ENCODE data around the gene ZNF22.

The ZNF22 gene

DNA sequence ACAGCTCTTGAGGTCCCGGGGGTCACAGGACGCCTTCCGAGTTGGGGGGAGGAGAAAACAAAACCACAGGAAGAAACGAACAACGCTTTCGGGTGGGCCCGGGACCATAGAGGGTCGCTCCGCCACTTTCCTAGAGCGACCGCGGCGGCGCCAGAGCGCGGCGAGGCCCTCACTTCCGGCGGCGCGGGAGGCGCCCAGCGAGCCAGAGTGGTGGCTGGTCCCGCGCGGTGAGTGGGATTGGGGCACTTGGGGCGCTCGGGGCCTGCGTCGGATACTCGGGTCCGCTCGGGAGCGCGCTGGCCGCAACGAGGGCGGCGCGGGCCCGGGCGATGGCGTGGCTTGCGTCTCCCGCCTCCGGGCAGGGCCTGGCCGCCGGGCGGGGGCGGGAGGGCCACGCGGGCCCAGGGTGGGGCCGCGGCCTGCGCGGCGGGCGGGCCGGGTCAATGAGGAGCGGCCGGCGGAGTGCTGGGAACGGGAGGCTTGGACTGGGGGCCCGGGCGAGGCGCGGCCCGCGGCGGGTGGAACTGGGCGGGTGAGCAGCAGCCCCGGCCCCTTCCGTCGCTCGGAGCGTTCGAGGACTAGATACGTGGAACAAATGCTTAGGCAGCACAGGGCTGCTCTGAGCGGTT lies at the start of gene ZNF22:
ZNF22 (plus strand) TSS at position 172 of the 629 bp plus-strand sequence. CDS start 2,446 bp downstream, outside the sequence.
- DNase-seq (ENCODE audit: low spot score) = peak; percentile 61

DNA sequence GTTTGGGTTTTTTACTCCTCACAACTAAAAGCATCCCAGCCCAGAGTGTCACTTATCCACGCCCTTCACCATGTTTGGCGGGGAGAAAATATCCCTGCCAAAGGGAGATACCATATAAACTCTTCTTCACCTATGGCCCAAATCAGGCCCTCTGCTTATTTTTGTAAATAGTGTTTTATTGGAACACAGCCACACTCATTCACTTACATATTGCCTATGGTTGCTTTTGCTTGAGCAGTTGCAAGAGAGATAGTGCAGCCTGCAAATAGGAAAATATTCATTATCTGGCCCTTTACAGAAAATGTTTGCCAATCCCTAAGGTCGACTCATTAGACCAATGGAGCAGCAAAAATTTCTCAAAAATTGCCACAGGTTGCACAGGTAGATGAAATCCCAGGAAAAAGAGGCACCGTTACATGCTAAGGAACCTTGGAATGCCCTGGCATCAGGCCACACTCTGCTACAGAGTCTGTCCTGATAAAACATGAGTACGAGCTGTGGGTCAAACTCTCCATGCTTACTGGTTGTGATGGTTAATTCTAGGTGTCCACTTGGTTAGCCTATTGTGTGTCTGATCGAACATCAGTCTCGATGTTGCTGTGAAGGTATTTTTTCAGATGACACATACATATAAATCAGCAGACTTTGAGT lies 49.0 kb upstream of the ZNF22 start:
- DNase-seq (ENCODE audit: low spot score) = no peak

GRCh38 chr10:44952779-44953231 lies 47.9 kb upstream of the ZNF22 start:
- no peak for DNase-seq (ENCODE audit: low spot score)

GRCh38 chr10:44954042-44954441 lies 46.7 kb upstream of the ZNF22 start:
- DNase-seq (ENCODE audit: low spot score) = no peak

- no peak for DNase-seq (ENCODE audit: low spot score)
Observed at GRCh38 chr10:44954962-44955361, 45.8 kb upstream of the ZNF22 start.

DNA sequence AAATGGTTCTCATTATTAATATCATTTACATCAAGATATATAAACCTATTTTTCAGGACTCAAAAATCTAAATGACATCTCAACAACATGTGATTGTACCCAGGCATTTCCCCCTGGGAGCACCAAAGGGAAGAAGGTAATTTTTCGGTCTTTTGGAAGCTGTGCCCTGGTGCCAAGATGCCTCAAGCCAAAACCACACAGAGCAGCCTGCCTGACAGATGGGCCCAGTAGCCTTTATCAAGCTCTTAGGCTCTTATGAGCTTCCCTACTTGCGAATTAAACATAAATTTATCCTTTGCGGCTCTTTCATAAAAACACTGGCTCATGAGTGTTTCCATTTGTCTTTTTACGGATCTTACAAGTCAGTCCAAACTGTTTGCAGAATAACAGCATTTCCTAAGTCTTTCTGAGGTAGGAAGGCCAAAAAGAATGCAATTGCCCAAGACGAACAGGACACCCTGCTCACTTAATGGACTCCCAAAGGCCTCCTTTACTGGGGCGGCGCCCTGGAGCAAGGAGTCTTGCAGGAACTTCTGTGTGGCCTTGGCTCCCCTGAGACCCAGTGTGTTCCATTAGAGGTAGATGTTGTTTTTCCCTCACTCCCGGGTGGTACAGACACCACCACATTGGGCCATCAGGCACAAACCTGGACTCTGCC lies 45.2 kb upstream of the ZNF22 start:
- DNase-seq (ENCODE audit: low spot score) = no peak

DNA sequence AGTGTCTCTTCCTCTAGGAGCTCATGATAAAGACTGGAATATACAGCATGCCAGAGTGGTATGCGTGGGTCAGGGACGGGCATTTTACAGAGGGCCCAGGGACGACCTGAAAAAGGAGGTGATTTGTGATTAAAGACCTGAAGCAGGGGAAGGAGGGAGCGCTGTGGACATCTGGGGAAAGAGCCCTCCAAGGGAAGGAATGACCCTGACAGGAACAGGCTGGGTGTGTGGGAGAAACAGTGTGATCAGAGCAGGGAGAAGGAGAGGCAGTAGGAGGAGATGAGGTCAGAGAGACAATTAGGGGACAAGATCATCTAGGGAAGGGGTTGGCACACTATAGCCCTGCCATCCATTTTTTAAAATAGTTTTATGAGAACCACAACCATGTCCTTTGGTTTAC lies 44.5 kb upstream of the ZNF22 start:
- DNase-seq (ENCODE audit: low spot score) = no peak

DNA sequence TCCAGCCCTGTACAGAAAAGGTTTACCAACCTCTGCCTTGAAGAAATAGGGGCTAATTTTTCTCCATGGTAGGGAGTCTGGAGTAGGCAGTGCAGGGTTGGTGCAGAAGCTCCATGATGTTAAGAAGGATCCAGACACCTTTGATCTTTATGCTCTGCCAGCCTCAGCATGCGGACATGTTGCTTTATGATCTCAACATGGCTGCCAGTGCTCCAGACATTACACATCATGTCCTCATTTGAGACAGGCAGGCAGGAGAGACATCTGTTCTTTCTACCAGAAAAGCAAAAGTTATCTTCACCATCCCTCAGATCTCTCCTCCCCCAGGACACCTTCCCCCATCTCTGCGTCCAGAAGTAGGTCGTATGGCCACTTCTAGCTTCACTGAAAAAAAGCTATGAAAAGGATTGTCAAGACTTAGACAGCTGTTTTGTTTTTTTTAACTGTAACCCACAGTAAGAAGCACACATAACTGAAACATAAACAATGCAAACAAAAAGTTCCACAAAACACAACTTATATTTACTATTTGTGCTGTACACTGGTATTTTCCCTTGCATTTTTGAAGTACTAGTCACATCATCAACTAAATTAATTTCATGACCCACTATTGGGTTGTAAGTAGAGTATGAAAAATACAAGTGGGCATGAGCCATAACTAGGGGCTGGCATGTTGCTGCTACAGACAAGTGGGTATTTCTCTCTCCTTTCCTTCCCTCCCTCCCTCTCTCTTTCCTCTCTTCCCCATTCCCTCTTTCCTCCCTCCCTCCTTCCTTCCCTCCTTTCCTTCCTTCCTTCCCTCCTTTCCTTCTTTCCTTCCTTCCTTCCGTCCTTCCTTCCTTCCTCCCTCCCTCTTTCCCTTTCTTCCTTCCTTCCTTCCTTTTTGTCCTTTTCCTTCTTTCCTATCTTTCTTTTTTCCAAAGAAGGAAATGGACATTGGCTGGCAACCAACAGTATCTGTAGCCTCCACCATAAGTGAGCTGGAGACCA lies 43.7 kb upstream of the ZNF22 start:
- DNase-seq (ENCODE audit: low spot score) = no peak

GRCh38 chr10:44958196-44958897 lies 42.4 kb upstream of the ZNF22 start:
- no peak for DNase-seq (ENCODE audit: low spot score)

DNA sequence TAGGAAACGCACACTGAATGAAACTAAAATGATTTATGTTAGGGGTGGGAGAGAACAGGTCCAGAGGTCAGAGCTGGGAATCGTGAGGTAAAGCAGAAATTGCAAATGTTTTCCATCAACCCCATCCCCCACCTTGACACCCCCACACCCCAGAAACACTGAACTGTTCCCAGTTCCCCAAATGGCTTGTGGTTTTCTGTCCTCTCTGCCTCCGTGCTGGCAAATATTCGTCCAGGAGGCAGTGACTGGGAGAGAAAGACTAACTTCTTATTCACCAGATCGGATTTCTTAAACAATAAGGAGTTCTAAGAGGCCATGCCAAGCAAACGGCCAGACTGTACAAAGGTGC lies 41.9 kb upstream of the ZNF22 start:
- no peak for DNase-seq (ENCODE audit: low spot score)

DNA sequence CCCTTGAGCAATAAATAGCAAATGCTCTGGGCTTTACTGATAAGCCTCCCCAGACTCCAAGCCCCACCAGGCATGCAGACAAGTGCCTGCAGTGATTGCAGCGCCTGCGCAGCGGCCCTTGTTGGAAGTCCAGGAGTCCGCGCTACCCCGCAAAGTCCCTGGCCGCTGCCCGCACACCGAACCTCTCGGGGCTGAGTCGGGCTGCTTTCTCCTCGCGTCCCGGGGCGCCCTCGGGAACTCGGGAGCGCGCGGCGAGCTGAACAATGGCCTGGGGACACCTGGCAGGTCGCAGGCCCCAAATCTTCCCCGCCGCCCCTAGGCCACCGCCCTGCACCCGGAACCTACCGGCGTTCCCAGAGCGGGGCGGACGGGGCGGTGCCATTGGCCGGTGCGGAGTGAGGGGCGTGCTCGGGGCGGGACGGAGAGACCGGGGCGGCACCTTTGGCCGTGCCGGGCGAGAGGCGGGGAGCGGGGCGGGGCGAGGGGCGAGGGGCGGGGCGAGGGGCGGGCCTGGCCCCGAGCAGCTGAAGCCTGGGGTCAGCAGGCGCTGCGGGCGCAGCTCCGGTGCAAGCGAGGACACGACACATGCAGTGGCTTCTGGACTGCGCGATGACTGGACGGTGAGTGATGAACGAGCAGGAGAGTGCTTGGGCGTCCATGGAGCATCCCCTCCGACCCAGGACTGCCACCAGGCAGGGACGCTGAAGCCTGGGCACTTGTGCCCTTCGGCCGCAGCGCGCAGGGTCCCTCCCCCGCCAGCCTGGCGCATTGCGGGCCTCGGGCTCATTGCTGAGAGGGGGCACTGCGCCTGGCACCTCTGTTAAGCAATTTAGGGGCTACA lies 41.3 kb upstream of the ZNF22 start, which contains the start of gene RASSF4:
RASSF4 (plus strand) TSS at position 556 of the 841 bp plus-strand sequence. CDS start 10,401 bp downstream, outside the sequence.
- DNase-seq (ENCODE audit: low spot score) = peak; percentile 93

DNA sequence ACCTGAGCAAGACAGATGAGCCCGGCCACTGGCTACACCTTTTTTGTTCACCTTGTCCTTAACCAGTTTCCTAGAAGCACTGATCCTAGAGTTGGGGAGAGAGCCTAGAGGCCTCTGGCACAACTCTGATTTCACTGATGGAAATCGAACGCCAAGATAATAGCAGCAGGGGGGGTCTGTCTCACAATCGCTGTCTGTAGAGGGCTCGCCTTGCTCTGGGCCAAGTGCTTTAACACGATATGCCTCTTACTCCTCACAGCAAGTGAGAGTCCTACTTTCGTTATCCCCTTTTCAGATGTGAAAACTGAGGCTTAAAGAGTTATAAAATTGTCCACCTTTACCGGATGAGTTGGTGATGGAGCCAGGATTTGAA lies 40.6 kb upstream of the ZNF22 start:
- no peak for DNase-seq (ENCODE audit: low spot score)

DNA sequence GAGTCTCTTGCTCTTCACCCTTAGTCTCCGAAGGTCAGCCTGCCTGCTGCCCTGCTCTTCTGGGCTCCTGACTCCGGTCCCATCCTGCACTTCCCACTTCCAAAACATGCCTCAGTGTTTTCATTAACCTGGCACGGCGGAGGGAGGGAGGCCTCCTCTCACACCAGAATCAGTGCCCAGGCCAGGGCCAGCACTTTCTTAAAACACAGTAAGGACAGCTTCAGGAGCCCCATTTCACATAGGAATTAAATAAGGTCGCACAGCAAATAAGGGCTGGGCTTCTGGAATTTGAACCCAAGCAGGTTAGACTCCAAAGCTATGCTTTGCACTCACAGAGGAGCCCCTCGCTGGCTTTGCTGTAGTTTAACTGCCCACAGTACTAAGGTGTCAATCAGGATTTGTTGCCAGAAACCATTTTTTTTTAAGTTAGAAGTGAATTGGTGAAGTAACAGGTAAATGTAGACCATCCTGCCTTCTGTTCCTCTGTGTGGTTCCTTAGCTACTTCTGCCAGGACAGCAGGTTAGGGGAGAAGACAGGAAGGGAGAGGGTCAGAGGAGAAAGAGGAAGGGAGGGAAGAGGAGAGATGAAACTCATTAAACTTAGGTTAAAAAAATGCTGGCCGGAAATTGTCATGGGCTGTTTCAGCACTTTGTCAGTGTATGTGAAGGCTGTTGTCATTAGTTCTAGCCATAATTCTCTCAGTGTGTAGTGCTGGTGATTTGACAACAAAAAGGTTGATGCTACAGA lies 40.1 kb upstream of the ZNF22 start:
- no peak for DNase-seq (ENCODE audit: low spot score)

DNA sequence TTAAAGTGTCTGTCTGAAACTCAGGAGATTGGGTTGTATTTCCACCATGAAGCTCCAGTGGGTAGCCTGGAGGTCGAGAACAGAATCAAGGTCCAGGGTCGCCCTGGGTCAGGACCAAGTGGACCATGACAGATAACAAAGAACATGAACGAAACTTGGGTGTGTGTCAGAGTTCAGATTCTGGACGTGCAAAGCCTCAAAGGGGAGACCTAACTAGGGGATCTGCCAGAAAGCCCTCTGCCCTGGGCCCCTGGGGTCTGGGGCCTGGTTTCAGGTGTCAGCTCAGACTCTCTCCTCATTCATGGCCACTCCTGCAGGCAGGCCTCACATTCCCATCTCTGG lies 39.5 kb upstream of the ZNF22 start:
- no peak for DNase-seq (ENCODE audit: low spot score)

DNA sequence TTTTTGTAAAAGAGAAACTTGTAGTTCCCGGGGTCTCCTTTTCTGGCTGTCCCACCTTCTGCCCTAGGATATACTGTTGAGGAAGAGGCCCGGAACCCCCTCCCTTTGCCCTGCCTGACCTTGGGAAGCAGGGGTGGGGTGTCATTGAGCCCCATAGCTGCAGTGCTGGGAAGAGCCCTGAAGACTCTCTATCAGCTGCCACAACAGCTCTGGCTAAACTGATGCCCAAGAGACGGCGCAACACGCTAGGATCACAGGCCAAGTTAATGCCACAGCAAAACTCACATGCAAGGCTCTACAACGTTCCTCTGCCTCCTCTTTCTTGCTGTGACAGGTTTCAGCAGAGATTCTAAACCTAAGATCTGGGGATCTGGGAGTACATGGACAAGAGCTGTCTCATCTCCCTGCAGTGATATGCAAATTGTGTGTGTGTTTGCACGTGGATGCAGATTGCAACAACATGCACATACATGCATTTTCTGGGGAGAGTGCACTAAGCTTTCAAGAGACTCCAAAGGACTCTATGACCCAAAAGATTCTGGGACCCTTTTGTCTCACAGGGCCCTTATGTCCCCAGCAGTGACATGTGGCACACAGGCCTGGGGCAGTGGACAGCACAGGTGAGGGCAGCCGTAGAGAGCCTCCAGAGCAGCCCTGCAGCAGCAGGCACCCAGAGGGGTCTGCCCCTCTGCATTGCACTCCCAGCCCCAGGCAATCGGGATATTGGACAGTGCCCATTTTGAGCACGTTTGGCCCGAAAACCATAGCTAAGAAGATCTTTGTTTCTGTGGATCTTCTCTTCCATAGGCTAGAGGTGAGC lies 38.6 kb upstream of the ZNF22 start:
- DNase-seq (ENCODE audit: low spot score) = no peak

GRCh38 chr10:44962870-44963738 lies 37.6 kb upstream of the ZNF22 start:
- DNase-seq (ENCODE audit: low spot score) = no peak

DNA sequence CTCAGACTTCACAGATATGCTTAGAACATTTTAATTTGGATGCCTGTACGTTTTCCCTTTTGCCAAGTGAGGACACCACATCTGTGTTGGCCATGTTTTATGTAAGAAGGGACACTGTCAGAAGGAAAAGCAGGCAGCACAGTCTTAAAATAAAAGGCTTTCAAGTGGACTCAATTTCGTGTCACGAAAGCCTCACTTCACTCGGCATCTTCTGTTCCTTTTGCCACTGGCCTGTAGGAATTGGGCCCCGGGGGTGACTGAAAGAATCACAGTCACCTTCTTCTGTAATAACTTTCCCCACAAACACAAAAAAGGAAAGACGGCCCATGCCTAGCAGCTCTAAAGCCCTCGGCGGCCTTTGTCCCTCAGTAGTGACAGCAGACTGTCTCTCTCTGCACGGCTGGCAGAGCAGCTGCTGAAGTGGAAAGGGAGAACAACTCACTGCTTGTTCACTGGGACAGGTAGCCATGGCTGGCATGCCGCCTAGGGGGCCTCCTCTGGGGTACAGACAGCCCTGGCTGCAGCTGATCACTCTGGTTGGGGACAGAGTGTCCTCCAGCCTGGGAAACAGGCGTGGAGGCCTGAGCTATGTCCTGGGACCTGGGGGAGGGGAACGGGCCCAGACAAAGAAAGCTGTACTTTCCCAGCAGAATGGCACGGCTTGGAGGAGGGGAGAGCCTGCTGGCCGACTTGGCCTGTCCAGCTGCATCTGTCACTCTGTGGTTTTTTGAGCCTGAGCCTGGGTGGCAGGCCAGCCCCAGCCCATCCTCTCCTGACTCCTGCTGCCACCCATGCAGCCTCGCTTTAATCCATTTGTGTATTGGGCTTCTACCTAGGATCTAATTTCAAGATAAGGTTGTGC lies 36.7 kb upstream of the ZNF22 start:
- DNase-seq (ENCODE audit: low spot score) = no peak

Data from CD4-positive, alpha-beta T cell treated with Interleukin-6 at 100 ng/mL for 8 hours (primary cell).